Effector CD4-positive, alpha-beta T cell (primary cell): ENCODE data around the gene ATP10B.

Source experiments
- DNase-seq: peaks from one replicate; pipeline ENCODE4 v3.0.0-alpha.2; 2020

ATP10B gene

DNA sequence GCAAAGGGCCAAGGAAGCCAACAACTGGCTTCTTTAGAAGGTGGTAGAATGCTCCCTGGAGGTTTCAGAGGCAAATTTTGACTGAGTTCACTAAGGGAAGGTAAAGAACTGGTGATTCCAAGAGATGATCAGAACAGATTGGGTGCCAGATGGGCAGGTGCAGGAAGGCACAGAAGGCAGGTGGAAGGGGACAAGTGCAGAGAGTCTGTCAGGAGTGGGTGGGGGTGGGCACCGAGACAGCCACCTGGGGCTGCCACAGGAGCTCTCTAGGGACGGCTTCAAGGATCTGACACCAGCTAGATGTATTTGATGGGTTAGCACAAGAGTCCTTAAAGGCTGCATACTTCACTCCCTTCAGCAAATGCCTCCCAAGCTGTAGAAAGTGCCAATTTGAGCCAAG lies 223.0 kb downstream of the ATP10B start:
- DNase-seq = no peak

DNA sequence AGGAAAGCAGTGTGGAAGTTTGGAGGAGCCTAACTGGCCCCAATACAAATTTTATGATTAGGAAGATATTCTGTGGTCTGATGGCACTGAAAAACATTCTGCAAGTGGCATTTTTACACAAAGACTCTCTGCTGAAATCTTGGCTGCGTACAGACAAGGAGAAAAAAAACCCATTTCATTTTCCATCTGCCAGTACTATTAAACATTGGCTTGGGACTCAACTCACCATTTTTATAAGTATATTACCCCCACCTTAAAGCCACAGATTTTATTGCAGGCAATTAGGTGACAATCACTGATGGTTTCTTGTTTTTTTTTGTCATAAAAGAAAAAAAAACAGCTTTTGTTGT lies 223.4 kb downstream of the ATP10B start:
- DNase-seq = no peak

DNA sequence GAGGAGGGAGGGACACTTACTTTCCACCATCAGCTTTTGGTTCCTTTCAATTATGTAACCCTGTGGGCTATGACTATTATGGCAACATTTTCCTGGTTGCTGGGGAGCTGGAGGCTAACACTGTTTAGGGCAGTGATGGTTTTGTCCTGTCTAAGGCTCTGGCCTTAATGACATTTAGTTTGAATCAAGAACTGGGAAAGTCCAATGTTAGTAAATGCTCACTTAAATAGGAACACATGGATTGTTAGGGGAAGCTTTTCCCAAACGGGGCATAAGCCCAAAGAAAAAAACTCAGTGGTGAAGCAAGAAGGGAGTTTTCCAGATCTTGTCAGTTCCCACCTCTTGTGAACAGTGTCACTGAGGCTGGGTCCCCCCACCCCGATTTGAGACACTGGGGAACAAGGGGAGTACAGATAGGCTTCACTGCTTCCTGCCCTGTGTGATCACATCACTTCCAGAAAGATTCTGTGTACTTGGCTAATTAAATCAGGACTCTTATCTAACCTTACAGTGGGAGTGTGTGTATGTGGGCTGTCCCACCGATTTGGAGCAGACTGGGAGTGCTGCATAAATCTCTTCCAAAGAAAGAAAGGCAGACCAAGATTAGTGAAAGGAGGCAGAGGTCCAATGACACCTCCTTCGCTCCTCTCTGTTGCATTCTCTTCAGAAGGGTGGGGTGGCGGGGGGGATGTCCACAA lies 223.9 kb downstream of the ATP10B start:
- no peak for DNase-seq

DNA sequence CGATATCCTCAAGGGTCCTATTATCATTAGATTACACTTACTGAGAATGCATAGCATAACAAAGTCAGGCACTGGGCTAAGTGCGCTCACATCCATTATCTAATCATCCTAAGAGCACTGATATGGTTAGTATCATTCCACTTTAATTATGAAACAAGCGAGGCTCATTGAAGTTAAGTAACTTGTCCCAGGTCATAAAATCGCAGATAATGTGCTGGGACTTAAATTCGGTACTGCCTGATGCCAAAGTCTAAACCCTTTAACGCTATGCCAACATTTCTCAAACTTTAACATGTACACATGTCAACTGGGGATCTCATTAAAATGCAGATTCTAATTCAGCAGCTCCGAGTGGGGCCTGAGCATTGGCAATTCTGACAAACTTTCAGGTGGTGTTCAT lies 225.7 kb downstream of the ATP10B start:
- DNase-seq = no peak

DNA sequence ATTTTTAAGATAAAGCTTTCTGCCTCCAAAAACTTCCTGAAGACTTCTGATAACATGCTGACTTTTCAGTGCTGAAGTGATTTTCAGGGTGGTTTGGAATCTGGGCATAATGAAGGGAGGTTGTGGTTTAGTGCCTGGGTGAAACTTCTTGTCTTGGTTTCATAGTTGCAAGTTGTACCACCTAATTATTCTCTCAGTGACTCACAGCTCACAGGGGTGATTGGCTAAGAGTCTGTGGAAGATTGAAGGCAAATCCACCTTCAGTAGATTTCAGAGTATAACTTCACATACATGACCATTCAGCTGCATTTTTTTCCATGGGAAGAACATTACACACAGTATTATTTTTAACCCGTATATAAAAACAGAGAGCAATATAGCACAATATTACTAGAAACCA lies 230.5 kb downstream of the ATP10B start:
- DNase-seq = no peak

DNA sequence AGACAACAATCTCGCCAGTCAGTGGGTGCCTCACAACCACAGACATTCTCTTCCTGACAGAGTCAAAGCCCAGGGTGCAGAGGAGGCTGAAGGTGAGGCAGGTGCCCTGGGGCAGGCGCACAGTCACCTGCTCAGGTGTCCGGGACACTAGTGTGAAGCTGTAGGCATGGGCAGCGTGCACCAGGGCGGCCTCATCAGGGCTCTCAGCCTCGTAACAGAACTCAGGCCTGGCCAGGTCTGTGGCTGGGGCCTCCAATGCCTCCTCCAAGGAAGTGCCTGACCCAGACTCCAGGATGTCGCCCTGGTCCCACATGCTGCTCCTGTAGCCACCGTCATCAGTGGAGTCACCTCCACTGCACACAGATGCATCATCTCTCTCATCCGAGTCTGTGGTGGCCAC lies 231.6 kb downstream of the ATP10B start:
- no peak for DNase-seq

DNA sequence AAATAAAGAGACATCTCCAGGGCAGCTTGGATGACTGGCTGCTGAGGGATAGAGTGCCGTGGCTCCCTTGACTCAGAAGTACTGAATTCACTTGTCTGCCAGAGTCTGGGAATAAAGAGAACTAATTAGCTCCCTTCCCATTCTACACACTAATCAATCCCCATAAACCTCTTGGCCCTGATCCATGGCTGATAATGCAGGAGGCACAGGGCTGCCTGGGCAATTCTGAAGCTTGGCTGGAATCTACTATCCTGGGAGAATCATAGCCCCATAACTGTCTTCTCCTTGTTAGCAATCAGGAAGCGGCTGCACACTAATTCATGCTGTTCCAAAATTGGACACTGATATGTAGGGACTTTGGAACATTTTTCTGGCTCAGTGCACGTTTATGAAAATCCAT lies 232.6 kb downstream of the ATP10B start:
- no peak for DNase-seq

DNA sequence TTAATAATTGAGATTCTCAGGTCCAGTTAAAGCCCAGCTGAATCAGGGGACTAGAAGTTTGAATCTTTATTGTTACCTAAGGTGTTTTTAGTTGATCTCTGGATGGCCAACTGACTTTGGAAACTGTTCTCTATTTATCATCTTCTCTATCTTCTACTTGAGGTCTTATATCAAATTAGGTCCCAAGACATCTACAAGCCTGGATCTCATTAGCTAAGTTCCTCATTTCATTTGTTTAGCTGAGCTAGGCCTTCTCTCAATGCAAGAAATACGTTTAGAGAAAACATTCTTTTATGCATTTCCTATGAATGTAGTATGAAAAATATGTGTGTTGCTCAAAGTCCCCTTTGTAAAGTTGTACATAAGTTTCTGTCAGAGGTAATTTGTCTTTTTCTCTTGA lies 233.7 kb downstream of the ATP10B start:
- DNase-seq = no peak

DNA sequence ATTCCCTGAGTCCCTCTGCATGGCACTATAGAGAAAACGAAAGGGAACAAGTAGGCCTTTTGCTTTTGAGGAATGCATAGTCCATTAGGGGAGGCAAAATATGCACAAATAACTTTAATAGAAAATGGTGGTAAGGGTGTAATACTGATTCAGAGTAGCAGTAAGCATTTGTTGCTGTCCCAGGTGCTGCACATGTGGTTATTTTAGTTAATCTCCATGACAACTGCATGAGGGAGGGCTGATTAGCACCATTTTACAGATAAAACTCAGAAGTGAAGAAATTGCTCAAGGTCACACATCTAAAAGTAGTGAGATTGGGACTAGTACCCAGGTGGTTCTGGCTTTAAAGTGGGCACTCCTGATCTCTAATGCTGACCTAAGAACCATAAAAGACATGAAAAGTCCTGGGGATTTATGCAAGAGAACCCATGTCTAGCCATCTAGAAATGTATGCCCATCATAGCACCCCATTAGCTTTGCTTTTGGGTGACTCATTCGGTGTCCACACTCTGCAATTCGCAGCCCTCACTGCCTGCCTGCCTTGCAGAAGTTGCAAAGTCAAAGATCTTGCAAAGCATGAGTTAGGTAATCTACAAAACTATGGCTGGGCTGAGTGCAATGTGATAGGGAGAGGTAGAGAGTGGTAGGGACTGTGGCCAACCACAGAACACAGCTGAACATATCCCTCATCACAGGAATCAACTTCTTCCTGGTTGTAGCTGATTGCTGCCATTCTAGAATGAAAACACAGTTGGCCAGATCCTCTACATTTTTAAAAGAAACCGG lies 235.1 kb downstream of the ATP10B start:
- no peak for DNase-seq

DNA sequence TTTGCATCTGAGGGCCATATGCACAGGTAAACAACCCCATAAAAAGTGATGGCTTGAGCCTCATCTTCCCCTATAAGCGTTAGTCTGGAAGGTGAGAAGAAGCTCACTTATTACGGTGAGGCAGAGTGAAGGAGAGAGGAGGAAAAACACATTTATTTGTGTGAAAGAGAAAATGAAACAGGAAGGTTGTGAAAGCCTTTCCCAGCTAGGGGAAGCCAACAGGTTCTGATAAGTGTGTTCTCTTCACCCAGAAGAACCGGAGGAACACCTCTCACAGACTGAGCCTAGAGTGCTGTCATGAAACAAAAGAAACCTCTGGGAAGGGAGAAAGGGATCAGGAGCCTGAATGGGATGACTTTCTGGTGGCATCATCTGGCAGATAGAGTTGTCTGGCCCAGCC lies 237.9 kb downstream of the ATP10B start:
- DNase-seq = no peak

DNA sequence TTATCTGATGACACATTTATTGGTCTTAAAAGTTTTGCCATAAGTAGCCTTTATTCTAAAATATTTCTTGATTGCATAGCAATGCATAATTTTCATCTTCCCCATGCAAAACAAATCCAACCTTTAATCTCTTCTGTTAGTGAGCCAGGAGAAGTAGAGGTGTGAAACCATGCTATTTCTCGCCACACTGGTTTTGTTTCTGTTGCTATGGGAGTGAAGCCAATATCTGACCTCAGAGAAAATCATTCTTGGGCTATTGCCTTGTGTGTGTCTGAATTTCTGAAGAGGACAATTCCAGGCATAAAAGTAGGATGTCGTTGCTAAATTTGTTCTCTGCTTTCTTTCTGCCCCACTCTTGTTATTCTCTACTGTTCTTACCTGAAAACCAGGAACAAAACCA lies 246.7 kb downstream of the ATP10B start:
- no peak for DNase-seq

DNA sequence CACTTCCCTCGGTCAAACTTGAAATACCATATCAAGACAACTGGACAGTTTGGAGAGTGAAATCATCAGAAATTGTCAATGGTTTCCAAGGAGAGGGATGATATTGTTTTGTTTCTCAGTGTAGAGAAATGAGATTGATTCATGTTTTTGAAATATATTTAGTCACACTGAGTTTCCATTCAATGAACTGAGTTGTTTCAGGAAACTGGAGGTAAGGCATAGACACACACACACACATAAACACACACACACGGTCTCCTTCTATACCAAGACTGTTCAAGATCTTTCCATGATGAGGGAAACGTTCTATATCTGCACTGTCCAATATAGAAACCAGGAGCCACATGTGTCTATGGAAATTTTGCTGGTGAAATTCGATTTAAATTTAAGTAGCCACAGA lies 247.5 kb downstream of the ATP10B start:
- no peak for DNase-seq

DNA sequence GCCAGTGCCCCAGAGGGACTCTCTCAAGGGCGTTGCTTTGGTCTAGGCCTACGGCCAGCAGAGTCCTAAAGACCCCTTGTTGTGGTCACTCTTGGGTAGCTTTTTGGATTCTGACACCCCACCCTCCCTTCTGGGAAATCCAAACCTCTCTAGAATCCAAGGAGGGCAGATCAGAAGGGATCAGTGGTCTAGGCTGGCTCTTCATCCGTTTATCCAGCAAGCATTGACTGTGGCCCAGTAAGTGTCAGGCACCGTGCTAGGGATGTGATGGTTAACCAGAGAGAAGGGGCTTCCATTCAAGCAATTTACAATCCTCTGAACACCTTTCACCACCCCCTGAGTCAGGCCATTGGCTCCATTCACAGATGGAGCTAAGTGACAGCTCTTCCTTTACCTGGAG lies 249.3 kb downstream of the ATP10B start:
- no peak for DNase-seq

DNA sequence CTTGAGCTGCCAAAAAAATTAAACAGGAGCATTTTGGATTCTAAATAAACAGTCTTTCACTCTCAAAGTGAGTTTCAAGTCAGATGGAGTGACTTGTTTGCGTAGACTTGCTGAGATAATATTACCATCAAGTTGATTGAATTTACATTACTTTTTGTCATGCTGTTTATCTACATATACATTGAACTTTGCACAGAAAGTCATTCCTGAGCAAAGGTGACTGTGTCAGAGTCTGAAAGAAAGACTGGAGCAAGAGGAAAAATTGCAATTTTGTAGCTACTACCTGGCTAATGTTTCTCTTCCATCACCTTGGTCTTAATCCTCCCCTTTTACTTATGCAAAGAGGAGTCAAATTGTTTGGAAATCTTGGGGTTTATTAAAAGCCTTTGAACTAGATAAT lies 251.0 kb downstream of the ATP10B start:
- DNase-seq = no peak

DNA sequence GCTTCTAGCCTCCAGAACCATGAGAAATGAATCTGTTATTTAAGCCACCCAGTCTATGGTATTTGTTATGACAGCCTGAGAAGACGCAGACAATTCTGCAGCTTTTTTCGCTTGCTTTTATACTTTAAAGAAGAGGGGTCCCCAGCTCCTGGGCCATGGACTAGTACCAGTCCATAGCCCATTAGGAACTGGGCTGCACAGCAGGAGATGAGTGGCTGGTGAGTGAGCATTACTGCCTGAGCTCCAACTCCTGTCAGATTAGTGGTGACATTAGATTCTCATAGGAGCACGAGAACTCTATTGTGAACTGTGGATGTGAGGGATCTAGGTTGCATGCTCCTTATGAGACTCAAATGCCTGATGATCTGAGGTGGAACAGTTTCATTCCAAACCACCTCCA lies 278.7 kb downstream of the ATP10B start:
- DNase-seq = no peak

DNA sequence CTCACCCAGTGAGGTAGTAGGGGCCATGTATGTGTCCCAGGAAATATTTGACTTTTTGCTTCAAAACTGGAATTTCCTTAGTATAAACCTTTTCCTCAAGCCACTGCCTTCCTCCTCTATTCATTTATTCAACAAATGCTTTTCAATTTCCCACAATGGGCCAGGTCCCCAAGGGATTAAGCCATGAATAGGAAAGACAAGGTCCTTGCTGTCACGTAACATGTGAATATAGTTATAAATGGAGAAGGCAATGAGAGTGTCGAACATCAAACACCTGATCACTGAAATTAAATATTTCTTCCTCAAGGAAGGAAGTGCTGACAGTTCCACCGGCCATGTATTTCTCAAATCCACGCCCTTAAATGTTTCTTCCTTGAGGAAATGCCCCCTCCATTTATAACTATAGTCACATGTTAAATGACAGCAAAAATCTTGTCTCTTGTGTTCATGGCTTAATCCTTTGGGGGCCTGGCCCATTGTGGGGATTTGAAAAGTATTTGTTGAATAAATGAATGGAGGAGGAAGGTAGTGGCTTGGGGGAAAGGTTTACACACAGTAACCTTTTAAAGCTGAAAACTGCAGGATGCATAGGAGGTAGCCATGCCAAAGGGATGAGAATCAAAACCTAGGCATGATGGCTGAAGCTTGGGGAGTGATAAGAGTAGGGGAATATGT lies 284.8 kb downstream of the ATP10B start:
- no peak for DNase-seq

DNA sequence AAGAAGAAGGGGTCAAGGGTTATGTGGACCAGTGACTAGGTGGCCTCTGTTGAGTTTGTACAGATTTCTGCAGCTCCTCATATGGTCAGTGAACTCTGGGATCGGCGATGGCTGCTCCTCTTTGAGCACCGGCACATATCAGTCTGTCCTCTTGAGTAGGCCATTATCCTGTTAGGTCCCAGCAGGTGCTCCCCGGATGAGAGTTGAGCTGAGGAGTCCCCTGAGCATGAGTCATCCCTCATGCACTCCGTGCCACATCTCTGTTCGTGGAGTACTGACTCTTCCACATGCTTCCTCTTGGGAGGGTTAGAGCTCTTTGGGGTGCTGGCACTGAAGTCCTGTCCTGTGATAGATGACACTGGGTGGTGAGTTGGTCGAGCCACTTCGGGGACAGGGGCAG lies 286.6 kb downstream of the ATP10B start:
- DNase-seq = no peak

DNA sequence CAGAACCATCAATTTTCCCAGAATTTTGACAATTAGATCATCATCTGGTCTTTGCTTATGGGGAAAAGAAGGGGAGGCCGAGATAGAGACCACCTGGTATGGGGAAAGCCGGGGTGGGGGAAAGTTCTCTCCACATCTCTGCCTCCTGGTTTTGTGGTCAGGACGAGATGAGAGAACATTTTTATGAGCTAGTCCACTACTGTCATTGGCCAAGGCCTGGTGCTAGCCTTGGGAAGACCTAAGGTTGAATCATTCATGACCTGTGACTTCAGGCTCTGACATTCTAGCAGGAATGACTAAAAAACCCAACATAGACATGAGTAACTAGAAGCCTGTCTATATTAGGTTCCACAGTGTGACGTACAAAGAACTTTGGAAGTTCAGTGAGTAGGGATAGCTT lies 295.2 kb downstream of the ATP10B start:
- no peak for DNase-seq

DNA sequence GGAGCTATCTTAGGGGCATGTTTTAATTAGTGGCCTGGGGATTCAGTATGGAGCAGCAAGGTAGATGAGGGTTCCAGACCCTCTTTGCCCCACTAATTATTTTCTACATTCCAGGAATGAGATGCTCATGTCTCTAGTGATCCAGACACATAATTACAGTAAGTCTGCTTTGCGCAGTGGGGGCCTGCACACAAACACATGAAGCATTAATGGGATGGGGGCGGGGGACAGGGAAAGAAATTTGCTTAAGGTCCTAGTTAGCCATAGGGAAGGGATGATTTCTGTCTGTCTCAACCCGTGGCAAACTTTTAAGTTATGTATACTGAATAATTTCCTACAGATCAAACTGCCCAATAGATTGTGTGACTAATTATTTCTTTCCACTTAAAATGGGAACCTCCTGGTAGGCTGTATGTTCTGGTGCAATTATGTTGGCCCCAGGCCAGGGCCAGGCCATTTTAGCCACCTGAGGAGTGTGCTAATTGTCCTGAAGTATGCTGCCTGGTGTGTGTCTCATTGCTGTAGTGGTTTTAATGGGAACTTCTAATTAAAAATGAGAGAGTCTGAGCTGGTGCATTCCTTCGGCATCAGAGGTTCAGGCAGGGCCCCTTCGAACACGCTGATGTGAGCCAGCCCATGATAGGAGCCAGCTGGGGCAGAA lies 295.9 kb downstream of the ATP10B start:
- DNase-seq = no peak

DNA sequence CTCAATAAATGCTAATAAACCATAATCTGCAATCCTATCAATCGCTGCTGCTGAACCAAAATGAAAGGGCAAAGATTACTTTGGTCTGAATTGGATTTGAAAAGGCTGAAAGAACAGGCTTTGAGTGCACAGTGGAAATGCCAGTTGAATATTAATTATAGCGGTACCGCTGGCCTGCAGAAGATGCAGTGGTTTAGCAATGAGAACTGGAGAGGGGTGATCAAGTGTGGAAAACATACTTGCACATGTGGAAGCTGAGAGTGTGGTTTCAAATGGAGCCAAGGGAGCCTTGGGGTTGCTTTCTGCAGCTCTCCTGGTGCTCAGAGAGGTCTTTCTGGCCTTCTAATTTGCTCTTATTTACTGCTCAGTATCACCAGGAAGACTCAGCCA lies 296.4 kb downstream of the ATP10B start:
- no peak for DNase-seq

DNA sequence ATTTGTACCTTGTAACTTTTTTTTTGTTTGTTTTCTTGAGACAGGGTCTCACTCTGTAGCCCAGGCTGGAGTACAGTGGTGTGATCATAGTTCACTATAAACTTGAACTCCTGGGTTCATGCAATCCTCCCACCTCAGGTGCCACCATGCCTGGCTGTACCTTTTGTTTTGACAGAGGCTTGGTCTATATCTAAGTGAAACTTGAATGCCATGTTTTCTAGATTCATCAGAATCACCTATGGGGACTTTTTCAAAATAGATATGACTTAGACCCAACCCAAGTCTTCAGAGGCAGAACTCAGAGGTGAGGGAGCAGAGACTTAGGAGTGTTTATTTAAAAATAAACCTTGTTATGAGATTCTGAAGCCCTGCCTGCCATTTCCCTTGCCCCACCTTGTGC lies 301.9 kb downstream of the ATP10B start:
- DNase-seq = no peak

DNA sequence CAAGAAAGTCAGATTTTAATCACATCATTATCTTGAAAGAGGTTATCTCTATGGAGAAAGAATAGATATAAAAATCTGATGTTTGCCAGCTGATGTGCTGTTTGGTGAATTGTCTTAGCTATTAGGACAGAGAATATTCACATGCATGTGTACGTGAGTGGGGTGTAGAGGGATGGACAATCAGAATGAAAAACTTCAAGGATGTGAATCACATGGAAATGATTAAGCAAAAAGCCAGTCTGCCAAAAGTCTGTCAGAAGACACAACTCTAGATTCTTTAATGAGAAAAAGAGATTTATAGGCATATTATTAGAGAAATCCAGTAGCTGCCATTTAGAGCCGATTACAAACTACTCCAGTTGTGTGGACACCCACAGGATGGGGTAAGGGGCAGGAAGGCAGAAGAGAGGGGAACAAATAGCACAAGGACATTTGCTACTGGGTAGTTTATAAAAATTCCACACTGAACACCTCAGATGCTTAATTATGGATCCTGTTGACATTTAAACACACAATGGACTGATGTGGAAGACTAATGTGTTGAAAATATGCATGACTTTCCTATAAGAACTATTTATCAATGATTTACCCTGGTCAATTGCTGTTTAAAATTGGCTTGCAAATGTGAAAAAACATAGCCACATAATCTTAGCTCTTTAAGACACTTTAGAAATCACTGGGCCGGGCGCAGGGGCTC lies 302.9 kb downstream of the ATP10B start:
- no peak for DNase-seq

DNA sequence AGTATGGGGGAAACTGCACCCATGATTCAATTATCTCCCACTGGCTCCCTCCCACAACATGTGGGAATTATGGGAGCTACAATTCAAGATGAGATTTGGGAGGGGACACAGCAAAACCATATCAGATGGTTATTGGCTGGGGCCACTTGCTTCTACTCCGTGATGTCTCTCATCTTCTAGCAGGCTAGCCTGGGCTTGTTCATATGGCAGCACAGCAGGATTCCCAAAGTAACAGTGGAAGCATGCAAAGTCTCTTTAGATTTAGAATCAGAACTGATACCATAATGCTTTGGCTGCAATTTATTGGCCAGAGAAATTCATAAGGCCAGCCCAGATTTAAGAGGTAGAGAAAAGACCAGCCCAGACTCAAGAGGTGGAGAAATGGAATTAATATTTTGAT lies 304.1 kb downstream of the ATP10B start:
- DNase-seq = no peak
